Tibial artery (tissue), 4 donors: ENCODE data around the gene MACF1.

Source experiments
- DNase-seq, 2 donors: peaks; one replicate each; pipeline ENCODE4 v3.0.0-alpha.2; 2019
- H3K27ac ChIP-seq, 2 donors: fragments of 200-600 bp; sonication (generic) in 1 of 2; 1 replicate in 1 of 2; 2 replicates in 1 of 2; pipeline ENCODE4 v1.5.1; 2018 to 2019; ENCODE audit warnings: mild to moderate bottlenecking in 1 of 2
- H3K27me3 ChIP-seq, 2 donors: fragments of 200-600 bp; sonication (generic) in 1 of 2; one replicate each; pipeline versions ENCODE4 v1.5.1 to v1.6.0; 2016 to 2019
- H3K36me3 ChIP-seq, 3 donors: fragments of 200-600 bp; sonication (generic) in 2 of 3; one replicate each; pipeline ENCODE4 v1.5.1; 2016 to 2019; ENCODE audit warnings: mild to moderate bottlenecking in 2 of 3
- H3K4me1 ChIP-seq, 4 donors: fragments of 200-600 bp; sonication (generic) in 2 of 4; 1 replicate in 3 of 4; 2 replicates in 1 of 4; pipeline ENCODE4 v1.5.1; 2016 to 2019
- H3K4me3 ChIP-seq, 2 donors: fragments of 200-600 bp; sonication (generic) in 1 of 2; 1 replicate in 1 of 2; 2 replicates in 1 of 2; pipeline ENCODE4 v1.5.1; 2018 to 2019; ENCODE audit warnings: mild to moderate bottlenecking in 2 of 2
- H3K9me3 ChIP-seq, 3 donors: fragments of 200-600 bp; sonication (generic) in 1 of 3; one replicate each; pipeline ENCODE4 v1.5.1; 2016 to 2019
- CTCF ChIP-seq, 2 experiments: fragments of 200-600 bp in 1 of 2; fragments of 450-650 bp in 1 of 2; IDR thresholded peaks; one replicate each; pipeline ENCODE4 v1.5.1; 2017 to 2019; ENCODE audit warnings: antibody characterized with exemption in 2 of 2, mild to moderate bottlenecking in 1 of 2, moderate library complexity in 1 of 2
- intact Hi-C: fragments of 100-400 bp; cut with DNase I; formaldehyde crosslinking; loops from one replicate; pipeline ENCODE4 v1.15.0; 2023; ENCODE audit warnings: low total_unique reads

Gene MACF1

GRCh38 chr1:39214021-39214713 is 9.7 kb downstream of the MACF1 start:
- H3K9me3 ChIP-seq: no peaks in the 10 kb centered on the region
- peak overlapping the region in 1 of 2 donors; percentile 7 for H3K4me3 ChIP-seq
- no peak for TF ChIP-seq CTCF (IDR thresholded peaks at IDR 0.05)
- peaks cover 0 to 97% (median 50%) of the 10 kb centered on the region in 4 donors for H3K4me1 ChIP-seq
- H3K27me3 ChIP-seq: no peaks in the 10 kb centered on the region
- no peaks in the 10 kb centered on the region for H3K36me3 ChIP-seq
- intact Hi-C loops: loop anchor here (5.0 kb wide), 1 partner anchor 43 kb away; no protein-coding TSS in a partner anchor
- DNase-seq: no peak
- H3K27ac ChIP-seq: peak overlapping the region; percentile 59 to 72

GRCh38 chr1:39214714-39214997 is 10.2 kb downstream of the MACF1 start:
- intact Hi-C loops: loop anchor here (5.0 kb wide), 1 partner anchor 43 kb away; no protein-coding TSS in a partner anchor
- no peaks in the 10 kb centered on the region for H3K9me3 ChIP-seq
- no peak for TF ChIP-seq CTCF (IDR thresholded peaks at IDR 0.05)
- H3K27me3 ChIP-seq: no peaks in the 10 kb centered on the region
- H3K4me3 ChIP-seq: no peak overlapping the region
- no peak for DNase-seq
- H3K4me1 ChIP-seq: peaks cover 0 to 99% (median 53%) of the 10 kb centered on the region in 4 donors
- H3K36me3 ChIP-seq: no peaks in the 10 kb centered on the region
- H3K27ac ChIP-seq: peak overlapping the region; percentile 59 to 72

GRCh38 chr1:39214998-39215873 is 10.7 kb downstream of the MACF1 start:
- Histone ChIP-seq H3K4me1 (peaks cover 0 to 95% (median 53%) of the 10 kb centered on the region in 4 donors), H3K9me3 (no peaks in the 10 kb centered on the region), H3K27ac (peak overlapping the region; percentile 59 to 72), H3K27me3 (no peaks in the 10 kb centered on the region), H3K4me3 (peak overlapping the region; percentile 7 to 15), H3K36me3 (no peaks in the 10 kb centered on the region)
- intact Hi-C loops: loop anchor here (5.0 kb wide), 1 partner anchor 42 kb away; no protein-coding TSS in a partner anchor
- no peak for TF ChIP-seq CTCF (IDR thresholded peaks at IDR 0.05)
- no peak for DNase-seq

GRCh38 chr1:39216771-39217170 is 12.3 kb downstream of the MACF1 start:
- Histone ChIP-seq H3K4me1 (peaks cover 0 to 86% (median 54%) of the 10 kb centered on the region in 4 donors), H3K9me3 (no peaks in the 10 kb centered on the region), H3K36me3 (no peaks in the 10 kb centered on the region), H3K4me3 (no peak overlapping the region), H3K27ac (peak overlapping the region; percentile 59 to 72), H3K27me3 (no peaks in the 10 kb centered on the region)
- TF ChIP-seq CTCF (IDR thresholded peaks at IDR 0.05): no peak
- intact Hi-C loops: no loop called here
- DNase-seq: no peak

GRCh38 chr1:39220891-39221870 is 16.7 kb downstream of the MACF1 start:
- no peaks in the 10 kb centered on the region for H3K27me3 ChIP-seq
- H3K9me3 ChIP-seq: no peaks in the 10 kb centered on the region
- no peak overlapping the region for H3K4me3 ChIP-seq
- intact Hi-C loops: no loop called here
- TF ChIP-seq CTCF (IDR thresholded peaks at IDR 0.05): no peak
- H3K4me1 ChIP-seq: peaks cover 0 to 74% (median 28%) of the 10 kb centered on the region in 4 donors
- H3K27ac ChIP-seq: no peak overlapping the region
- DNase-seq: no peak
- H3K36me3 ChIP-seq: no peaks in the 10 kb centered on the region
